Stomach smooth muscle (tissue), 2 donors: ENCODE results near the gene FTSJ3.
"Not testable (repeated sequence)": the region's sequence is repeated elsewhere in the genome, so short reads cannot be mapped to it uniquely, and the experiment has no call there.

Source experiments
- H3K27ac ChIP-seq: one replicate; pipeline ENCODE4 v1.7.0; 2013; ENCODE audit warnings: mild to moderate bottlenecking, low read length, inconsistent platforms
- H3K27me3 ChIP-seq, 2 donors: one replicate each; pipeline ENCODE4 v1.7.0; 2013; ENCODE audit warnings: low read length in 2 of 2; ENCODE audit not compliant: insufficient read depth in 2 of 2, control insufficient read depth in 1 of 2
- H3K36me3 ChIP-seq, 2 donors: one replicate each; pipeline ENCODE4 v1.7.0; 2013; ENCODE audit warnings: low read length in 2 of 2; ENCODE audit not compliant: control insufficient read depth in 2 of 2, insufficient read depth in 2 of 2
- H3K4me1 ChIP-seq: one replicate; pipeline ENCODE4 v1.7.0; 2013; ENCODE audit warnings: low read length; ENCODE audit not compliant: control insufficient read depth, insufficient read depth
- H3K4me3 ChIP-seq, 2 donors: one replicate each; pipeline ENCODE4 v1.7.0; 2013; ENCODE audit warnings: low read length in 2 of 2
- H3K9ac ChIP-seq, 2 donors: one replicate each; pipeline ENCODE4 v1.7.0; 2013; ENCODE audit warnings: low read length in 2 of 2, mild to moderate bottlenecking in 1 of 2
- H3K9me3 ChIP-seq, 2 donors: one replicate each; pipeline ENCODE4 v1.7.0; 2013; ENCODE audit warnings: low read length in 2 of 2; ENCODE audit not compliant: control insufficient read depth in 2 of 2
- donor health status: healthy.
- donor health status: Pancreatic carcinoma.

FTSJ3 gene, protein sequence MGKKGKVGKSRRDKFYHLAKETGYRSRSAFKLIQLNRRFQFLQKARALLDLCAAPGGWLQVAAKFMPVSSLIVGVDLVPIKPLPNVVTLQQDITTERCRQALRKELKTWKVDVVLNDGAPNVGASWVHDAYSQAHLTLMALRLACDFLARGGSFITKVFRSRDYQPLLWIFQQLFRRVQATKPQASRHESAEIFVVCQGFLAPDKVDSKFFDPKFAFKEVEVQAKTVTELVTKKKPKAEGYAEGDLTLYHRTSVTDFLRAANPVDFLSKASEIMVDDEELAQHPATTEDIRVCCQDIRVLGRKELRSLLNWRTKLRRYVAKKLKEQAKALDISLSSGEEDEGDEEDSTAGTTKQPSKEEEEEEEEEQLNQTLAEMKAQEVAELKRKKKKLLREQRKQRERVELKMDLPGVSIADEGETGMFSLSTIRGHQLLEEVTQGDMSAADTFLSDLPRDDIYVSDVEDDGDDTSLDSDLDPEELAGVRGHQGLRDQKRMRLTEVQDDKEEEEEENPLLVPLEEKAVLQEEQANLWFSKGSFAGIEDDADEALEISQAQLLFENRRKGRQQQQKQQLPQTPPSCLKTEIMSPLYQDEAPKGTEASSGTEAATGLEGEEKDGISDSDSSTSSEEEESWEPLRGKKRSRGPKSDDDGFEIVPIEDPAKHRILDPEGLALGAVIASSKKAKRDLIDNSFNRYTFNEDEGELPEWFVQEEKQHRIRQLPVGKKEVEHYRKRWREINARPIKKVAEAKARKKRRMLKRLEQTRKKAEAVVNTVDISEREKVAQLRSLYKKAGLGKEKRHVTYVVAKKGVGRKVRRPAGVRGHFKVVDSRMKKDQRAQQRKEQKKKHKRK

DNA sequence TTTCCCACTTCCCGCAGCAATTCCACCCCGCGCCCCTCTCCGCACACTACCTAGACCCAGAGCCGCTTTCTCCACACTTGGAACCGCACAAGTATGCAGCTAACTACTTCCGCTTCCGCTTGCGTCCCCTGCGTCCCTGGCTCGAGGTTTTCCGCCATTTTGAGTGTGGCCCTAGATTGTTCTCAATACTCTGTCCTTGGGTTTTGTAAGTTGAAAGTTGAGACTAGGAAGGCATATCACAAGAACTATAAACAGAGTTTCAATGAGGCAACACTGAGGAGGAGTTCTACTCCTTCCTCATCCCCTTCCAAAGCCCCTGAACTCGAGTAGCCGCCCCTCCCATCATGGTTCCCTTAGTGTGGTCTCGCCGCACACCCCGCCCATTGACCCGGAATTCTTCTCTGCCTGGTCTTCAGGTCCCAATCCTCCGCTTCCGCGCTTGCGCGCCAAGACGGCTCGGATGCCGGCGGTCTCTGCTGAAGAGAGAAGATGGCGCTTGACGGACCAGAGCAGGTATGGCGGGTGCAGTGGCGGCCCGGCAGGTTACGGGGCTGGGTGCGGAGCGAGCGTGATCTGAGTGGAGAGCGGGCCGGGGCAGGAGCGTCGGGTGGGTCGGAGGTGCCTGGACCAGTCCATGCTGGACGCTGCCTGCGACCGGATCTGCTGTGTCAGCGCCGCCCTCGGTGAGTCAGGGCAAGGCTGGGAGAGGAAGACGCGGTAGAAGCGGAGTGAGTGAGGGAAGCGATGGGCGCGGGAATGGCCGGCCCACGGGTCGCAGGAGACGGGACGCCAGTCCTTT is at the start of gene FTSJ3, which contains the start of gene PSMC5:
TSS of gene FTSJ3 (minus strand) at position 662 of the 799 bp plus-strand sequence. CDS start 761 bp downstream, outside the sequence.
TSS of gene PSMC5 (plus strand) at position 430 of the 799 bp plus-strand sequence. CDS start at position 490, 60 bp downstream.
- Histone ChIP-seq H3K4me1 (peaks cover 30% of the 10 kb centered on the region), H3K9ac (peak within 1 kb of the TSS; percentile 82 to 86), H3K27ac (peak within 1 kb of the TSS; percentile 87), H3K4me3 (peak within 1 kb of the TSS; percentile 85 to 96), H3K36me3 (peaks cover 63 to 64% of the 10 kb centered on the region in 2 donors), H3K9me3 (no peaks in the 10 kb centered on the region), H3K27me3 (no peaks in the 10 kb centered on the region)

DNA sequence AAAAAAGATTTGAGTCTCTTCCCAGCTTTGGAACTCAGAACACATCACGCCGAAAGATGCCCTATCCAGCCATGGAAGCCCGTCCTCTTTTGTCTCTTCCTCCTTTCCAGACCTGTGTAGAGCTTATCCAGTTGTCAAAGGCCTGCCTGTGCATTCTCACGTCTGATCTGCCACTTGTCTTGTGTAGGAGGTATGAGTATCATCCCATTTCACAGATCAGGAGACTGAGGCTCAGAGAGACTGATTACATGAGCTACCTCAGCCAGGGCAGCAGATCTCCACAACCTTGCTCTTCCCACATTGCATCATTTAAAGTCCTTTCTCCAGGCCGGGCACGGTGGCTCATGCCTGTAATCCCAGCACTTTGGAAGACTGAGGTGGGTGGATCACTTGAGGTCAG is 47.2 kb upstream of the FTSJ3 start:
- not testable (repeated sequence) for H3K4me3 ChIP-seq, H3K27me3 ChIP-seq, H3K9ac ChIP-seq, H3K9me3 ChIP-seq, H3K4me1 ChIP-seq, H3K27ac ChIP-seq, H3K36me3 ChIP-seq

DNA sequence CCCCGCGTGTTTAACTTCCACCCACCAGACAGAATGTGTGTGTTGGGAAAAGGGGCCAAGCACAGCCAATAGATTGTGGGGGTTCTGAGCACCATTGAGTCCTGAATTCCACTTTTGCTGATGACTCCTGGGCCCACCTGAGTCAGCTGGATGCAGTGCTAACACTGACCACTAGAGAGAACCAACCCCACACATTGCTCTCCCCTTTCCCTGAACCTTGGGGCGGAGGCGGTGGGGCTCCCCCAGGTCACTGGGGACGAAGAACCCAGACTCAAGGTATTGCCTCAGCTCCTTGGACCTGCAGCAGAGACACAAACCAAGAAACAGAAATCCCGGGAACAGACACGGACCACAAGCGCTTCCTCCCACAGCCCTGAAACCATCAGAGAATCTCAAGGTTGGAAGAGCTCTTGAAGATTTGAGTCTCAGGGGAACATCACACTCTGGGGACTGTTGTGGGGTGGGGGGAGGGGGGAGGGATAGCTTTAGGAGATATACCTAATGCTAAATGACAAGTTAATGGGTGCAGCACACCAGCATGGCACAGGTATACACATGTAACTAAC is 46.7 kb upstream of the FTSJ3 start:
- H3K4me3 ChIP-seq, H3K27ac ChIP-seq, H3K9me3 ChIP-seq, H3K27me3 ChIP-seq, H3K9ac ChIP-seq, H3K4me1 ChIP-seq, H3K36me3 ChIP-seq: not testable (repeated sequence)

DNA sequence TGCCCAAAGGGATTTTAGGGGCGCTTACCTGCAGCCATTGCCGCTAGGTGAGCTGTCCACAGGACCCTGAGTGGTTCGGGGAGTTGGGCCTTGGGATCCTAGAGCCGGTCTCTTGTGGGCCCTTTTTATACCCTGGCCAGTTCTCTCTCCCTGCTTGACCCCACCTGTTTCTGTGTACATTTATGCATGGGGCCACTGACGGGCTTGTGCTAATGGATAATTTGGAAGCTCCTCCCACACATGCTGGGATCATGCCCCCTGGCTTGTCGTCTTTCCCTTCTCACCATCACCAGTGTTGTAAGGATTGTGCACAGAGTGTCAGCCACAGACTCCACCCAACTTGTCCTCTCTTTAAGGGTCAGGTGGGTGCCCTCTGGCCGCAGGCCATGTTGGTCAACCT is 46.1 kb upstream of the FTSJ3 start, which contains the start of gene CSH2:
TSS of gene CSH2 (minus strand) at position 101 of the 400 bp plus-strand sequence. CDS start at position 38, 63 bp downstream.
- H3K36me3 ChIP-seq, H3K27me3 ChIP-seq, H3K4me1 ChIP-seq, H3K9ac ChIP-seq, H3K27ac ChIP-seq, H3K4me3 ChIP-seq, H3K9me3 ChIP-seq: not testable (repeated sequence)

DNA sequence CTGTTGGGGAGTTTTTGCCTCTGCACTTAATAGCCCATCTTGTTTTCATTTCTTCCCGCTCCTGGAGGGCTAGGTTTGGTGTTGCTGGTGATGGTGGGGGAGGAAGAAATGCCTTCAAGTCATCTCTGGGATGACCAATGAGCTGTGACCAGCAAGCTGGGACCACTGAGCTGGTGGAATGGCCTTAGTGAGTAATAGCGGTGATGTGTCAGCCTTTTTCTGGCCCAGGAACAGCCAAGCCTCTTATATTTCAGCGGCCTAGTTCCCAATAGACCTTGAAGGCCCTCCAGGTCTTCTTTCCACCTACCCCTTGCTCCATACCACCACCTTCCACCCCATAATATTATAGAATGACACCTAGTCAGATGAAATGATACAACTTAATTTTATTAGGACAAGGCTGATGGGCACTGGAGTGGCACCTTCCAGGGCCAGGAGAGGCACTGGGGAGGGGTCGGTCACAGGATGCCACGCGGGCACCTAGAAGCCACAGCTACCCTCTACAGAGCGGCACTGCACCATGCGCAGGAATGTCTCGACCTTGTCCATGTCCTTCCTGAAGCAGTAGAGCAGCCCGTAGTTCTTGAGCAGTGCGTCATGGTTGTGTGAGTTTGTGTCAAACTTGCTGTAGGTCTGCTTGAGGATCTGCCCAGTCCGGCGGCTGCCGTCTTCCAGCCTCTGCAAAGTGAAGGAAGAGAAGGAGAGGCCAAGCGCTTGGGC is 44.3 kb upstream of the FTSJ3 start:
- not testable (repeated sequence) for H3K4me3 ChIP-seq, H3K27me3 ChIP-seq, H3K36me3 ChIP-seq, H3K27ac ChIP-seq, H3K4me1 ChIP-seq, H3K9me3 ChIP-seq, H3K9ac ChIP-seq

DNA sequence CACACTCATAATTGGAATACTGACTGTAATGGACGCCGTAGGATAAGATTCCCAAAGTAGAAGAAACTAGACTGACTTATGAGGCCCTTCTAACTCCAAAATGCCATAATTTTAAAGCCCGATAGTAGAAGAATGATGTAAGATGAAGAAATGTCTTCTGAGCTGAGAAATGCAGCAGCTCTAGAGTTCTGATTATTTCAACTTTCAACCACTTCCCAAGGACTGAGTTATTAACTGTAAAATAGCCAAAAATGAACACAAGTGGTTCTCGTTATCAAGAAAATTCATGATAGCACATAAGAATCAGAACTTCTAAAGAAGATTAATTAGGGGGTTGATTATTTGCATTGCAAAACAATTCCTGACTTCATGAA is 42.8 kb upstream of the FTSJ3 start:
- not testable (repeated sequence) for H3K4me3 ChIP-seq, H3K9me3 ChIP-seq, H3K36me3 ChIP-seq, H3K9ac ChIP-seq, H3K4me1 ChIP-seq, H3K27me3 ChIP-seq, H3K27ac ChIP-seq

DNA sequence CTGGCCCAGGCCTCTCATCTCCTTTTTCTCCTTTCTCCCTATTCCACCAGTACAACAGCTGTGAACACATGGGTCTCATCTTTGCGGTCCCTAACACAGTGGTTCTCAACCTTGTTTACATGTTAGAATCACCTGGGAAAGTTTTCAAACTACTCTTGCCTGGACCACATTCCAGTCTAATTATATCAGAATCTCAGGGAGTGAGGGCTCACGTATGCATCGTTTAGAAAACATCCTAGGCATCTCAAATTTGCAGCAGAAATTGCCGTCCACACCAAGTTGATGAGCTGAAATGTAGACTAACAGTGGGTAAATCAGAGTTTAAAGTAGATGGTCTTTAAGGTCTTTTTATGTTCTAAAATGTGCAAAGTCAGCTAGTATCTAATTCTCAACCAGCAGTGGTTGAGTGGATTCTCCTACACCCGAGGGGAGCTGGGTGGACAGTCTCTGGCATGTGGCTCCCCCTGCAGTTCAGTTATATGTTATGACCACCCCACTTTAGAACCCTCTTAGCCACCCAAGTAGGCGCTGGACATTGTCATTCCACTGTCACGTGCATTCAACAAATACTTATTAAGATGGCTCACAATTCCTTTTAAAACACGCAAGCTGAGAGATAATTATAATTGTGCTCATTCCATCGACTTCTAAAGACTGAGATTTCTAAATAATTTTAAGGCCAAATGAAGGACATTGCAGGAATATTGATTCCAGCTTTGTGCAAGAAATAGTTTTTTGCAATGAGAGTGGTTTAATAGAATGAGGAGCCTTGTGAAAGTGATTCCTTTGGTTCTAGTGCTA is 42.2 kb upstream of the FTSJ3 start:
- not testable (repeated sequence) for H3K9me3 ChIP-seq, H3K4me3 ChIP-seq, H3K4me1 ChIP-seq, H3K27me3 ChIP-seq, H3K27ac ChIP-seq, H3K36me3 ChIP-seq, H3K9ac ChIP-seq

DNA sequence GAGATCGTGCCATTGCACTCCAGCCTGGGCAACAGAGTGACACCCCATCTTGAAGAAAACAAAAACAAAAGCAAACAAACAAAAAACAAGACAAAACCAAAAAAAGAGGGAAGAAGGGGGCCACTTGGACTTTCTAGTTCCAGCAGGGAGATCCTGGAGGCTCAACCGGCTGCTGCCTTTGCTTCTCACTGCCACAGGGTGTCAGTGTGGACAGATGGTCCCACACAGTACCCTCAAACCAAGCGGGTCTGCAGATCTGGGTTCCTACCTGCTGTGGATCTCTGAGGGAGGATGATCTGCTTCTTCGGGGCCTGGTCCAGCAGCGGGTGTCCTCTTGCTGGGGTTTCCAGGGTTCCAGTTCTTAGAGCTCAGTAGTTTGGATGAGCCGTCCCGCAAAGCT is 39.2 kb upstream of the FTSJ3 start:
- H3K4me3 ChIP-seq, H3K9me3 ChIP-seq, H3K4me1 ChIP-seq, H3K9ac ChIP-seq, H3K36me3 ChIP-seq, H3K27ac ChIP-seq, H3K27me3 ChIP-seq: not testable (repeated sequence)

DNA sequence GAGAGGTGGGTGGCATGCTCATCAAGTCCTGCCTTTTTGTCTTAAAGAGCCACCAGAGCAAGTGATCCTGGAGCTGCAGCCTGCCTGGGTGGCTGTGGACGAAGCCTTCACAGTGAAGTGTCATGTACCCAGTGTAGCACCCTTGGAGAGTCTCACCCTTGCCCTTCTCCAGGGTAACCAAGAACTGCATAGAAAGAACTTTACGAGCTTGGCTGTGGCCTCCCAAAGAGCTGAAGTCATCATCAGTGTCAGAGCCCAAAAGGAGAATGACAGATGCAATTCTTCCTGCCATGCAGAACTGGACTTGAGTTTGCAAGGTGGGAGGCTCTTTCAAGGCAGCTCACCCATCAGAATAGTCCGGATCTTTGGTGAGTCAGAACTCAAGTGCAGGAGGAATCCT is 31.8 kb upstream of the FTSJ3 start:
- Histone ChIP-seq H3K27me3 (peaks cover 0 to 4% of the 10 kb centered on the region in 2 donors), H3K9ac (no peak overlapping the region)

More for the DNA sequence above, 31.8 kb upstream of the FTSJ3 start:
- Histone ChIP-seq H3K4me1 (no peaks in the 10 kb centered on the region), H3K4me3 (no peak overlapping the region), H3K27ac (no peak overlapping the region), H3K9me3 (no peaks in the 10 kb centered on the region), H3K36me3 (no peaks in the 10 kb centered on the region)
